ENCODE data around the gene YIPF5. TPM values are rescaled to one million over a fixed set of nuclear protein-coding genes. Genes with fewer than 3 reads are reported as not detected.

The YIPF5 gene
- polyA plus RNA-seq, 1 donor from 2014 or later: 39.0 TPM

- Mint-ChIP-seq H3K4me3 (no peak overlapping the region), H3K27ac (no peak overlapping the region), H3K27me3 (no peaks in the 10 kb centered on the region), H3K36me3 (no peaks in the 10 kb centered on the region), H3K9me3 (no peaks in the 10 kb centered on the region), H3K4me1 (peaks cover 21 to 32% (median 25%) of the 10 kb centered on the region in 3 donors)
These were observed 22.2 kb upstream of the YIPF5 start for GRCh38 chr5:144192661-144193060.

GRCh38 chr5:144191998-144192397, 21.5 kb upstream of the YIPF5 start:
- H3K27ac Mint-ChIP-seq: no peak overlapping the region
- no peaks in the 10 kb centered on the region for H3K36me3 Mint-ChIP-seq
- H3K27me3 Mint-ChIP-seq: no peaks in the 10 kb centered on the region
- H3K4me3 Mint-ChIP-seq: no peak overlapping the region
- H3K9me3 Mint-ChIP-seq: no peaks in the 10 kb centered on the region
- peaks cover 24 to 39% (median 30%) of the 10 kb centered on the region in 3 donors for H3K4me1 Mint-ChIP-seq

- no peak overlapping the region for H3K4me3 Mint-ChIP-seq
These were observed 21.1 kb upstream of the YIPF5 start for GRCh38 chr5:144191531-144191930.

GRCh38 chr5:144189800-144190429, 19.5 kb upstream of the YIPF5 start:
- H3K4me1 Mint-ChIP-seq: peaks cover 24 to 41% (median 31%) of the 10 kb centered on the region in 3 donors
- peak overlapping the region; percentile 70 to 89 (median 88) for H3K27ac Mint-ChIP-seq

More at GRCh38 chr5:144191531-144191930, 21.1 kb upstream of the YIPF5 start:
- no peaks in the 10 kb centered on the region for H3K27me3 Mint-ChIP-seq
- H3K36me3 Mint-ChIP-seq: no peaks in the 10 kb centered on the region
- H3K27ac Mint-ChIP-seq: peak overlapping the region in 2 of 3 donors; percentile 64 to 69
- H3K9me3 Mint-ChIP-seq: no peaks in the 10 kb centered on the region
- H3K4me1 Mint-ChIP-seq: peaks cover 24 to 40% (median 31%) of the 10 kb centered on the region in 3 donors

GRCh38 chr5:144187699-144188294, 17.3 kb upstream of the YIPF5 start:
- Mint-ChIP-seq H3K36me3 (no peaks in the 10 kb centered on the region), H3K27ac (peak overlapping the region; percentile 13 to 82 (median 76)), H3K9me3 (no peaks in the 10 kb centered on the region), H3K4me1 (peaks cover 24 to 45% (median 33%) of the 10 kb centered on the region in 3 donors), H3K27me3 (no peaks in the 10 kb centered on the region), H3K4me3 (peak overlapping the region in 3 of 4 donors; percentile 4 to 77 (median 77))

More at GRCh38 chr5:144189800-144190429, 19.5 kb upstream of the YIPF5 start:
- peak overlapping the region; percentile 22 to 63 (median 59) for H3K4me3 Mint-ChIP-seq
- H3K36me3 Mint-ChIP-seq: no peaks in the 10 kb centered on the region
- H3K27me3 Mint-ChIP-seq: no peaks in the 10 kb centered on the region
- H3K9me3 Mint-ChIP-seq: no peaks in the 10 kb centered on the region

- no peaks in the 10 kb centered on the region for H3K36me3 Mint-ChIP-seq
- H3K4me1 Mint-ChIP-seq: peaks cover 9 to 20% (median 15%) of the 10 kb centered on the region in 3 donors
- H3K27me3 Mint-ChIP-seq: no peaks in the 10 kb centered on the region
- H3K4me3 Mint-ChIP-seq: no peak overlapping the region
- H3K9me3 Mint-ChIP-seq: peaks cover 0 to 2% (median 0%) of the 10 kb centered on the region in 3 donors
- H3K27ac Mint-ChIP-seq: no peak overlapping the region
These were observed 12.9 kb upstream of the YIPF5 start for GRCh38 chr5:144183254-144183889.

GRCh38 chr5:144179226-144179625, 8.8 kb upstream of the YIPF5 start:
- H3K4me1 Mint-ChIP-seq: peaks cover 0 to 3% (median 0%) of the 10 kb centered on the region in 3 donors
- H3K9me3 Mint-ChIP-seq: peaks cover 0 to 2% (median 0%) of the 10 kb centered on the region in 3 donors
- H3K27me3 Mint-ChIP-seq: no peaks in the 10 kb centered on the region
- no peak overlapping the region for H3K4me3 Mint-ChIP-seq
- H3K36me3 Mint-ChIP-seq: no peaks in the 10 kb centered on the region
- no peak overlapping the region for H3K27ac Mint-ChIP-seq

- H3K9me3 Mint-ChIP-seq: peaks cover 0 to 2% (median 0%) of the 10 kb centered on the region in 3 donors
- H3K4me3 Mint-ChIP-seq: no peak overlapping the region
- H3K36me3 Mint-ChIP-seq: no peaks in the 10 kb centered on the region
- H3K4me1 Mint-ChIP-seq: no peaks in the 10 kb centered on the region
- no peaks in the 10 kb centered on the region for H3K27me3 Mint-ChIP-seq
- no peak overlapping the region for H3K27ac Mint-ChIP-seq
These were observed 7.1 kb upstream of the YIPF5 start for GRCh38 chr5:144177548-144177947.

- peaks cover 12 to 20% (median 19%) of the 10 kb centered on the region in 3 donors for H3K4me1 Mint-ChIP-seq
- H3K9me3 Mint-ChIP-seq: no peaks in the 10 kb centered on the region
- no peaks in the 10 kb centered on the region for H3K27me3 Mint-ChIP-seq
- H3K36me3 Mint-ChIP-seq: no peaks in the 10 kb centered on the region
- H3K4me3 Mint-ChIP-seq: no peak overlapping the region
- H3K27ac Mint-ChIP-seq: no peak overlapping the region
These were observed 3.3 kb upstream of the YIPF5 start for GRCh38 chr5:144173766-144174165.

GRCh38 chr5:144169904-144170275, 569 bp downstream of the YIPF5 start:
- Mint-ChIP-seq H3K4me1 (peaks cover 21 to 38% (median 34%) of the 10 kb centered on the region in 3 donors), H3K27ac (peak overlapping the region; percentile 57 to 97 (median 94)), H3K4me3 (peak overlapping the region; percentile 88 to 97 (median 93)), H3K9me3 (no peaks in the 10 kb centered on the region), H3K27me3 (no peaks in the 10 kb centered on the region), H3K36me3 (no peaks in the 10 kb centered on the region)

GRCh38 chr5:144167998-144168397, 2.5 kb downstream of the YIPF5 start:
- Mint-ChIP-seq H3K4me3 (peak overlapping the region in 2 of 4 donors; percentile 54 to 88), H3K27ac (no peak overlapping the region), H3K4me1 (peaks cover 21 to 38% (median 34%) of the 10 kb centered on the region in 3 donors), H3K36me3 (no peaks in the 10 kb centered on the region), H3K27me3 (no peaks in the 10 kb centered on the region), H3K9me3 (no peaks in the 10 kb centered on the region)

- Mint-ChIP-seq H3K36me3 (no peaks in the 10 kb centered on the region), H3K4me3 (peak overlapping the region in 1 of 4 donors; percentile 29), H3K9me3 (no peaks in the 10 kb centered on the region), H3K4me1 (peaks cover 21 to 38% (median 34%) of the 10 kb centered on the region in 3 donors), H3K27ac (no peak overlapping the region), H3K27me3 (no peaks in the 10 kb centered on the region)
These were observed 3.8 kb downstream of the YIPF5 start for GRCh38 chr5:144166696-144167095.

- peaks cover 0 to 8% (median 6%) of the 10 kb centered on the region in 3 donors for H3K4me1 Mint-ChIP-seq
- no peak overlapping the region for H3K27ac Mint-ChIP-seq
- H3K9me3 Mint-ChIP-seq: no peaks in the 10 kb centered on the region
- no peak overlapping the region for H3K4me3 Mint-ChIP-seq
- H3K27me3 Mint-ChIP-seq: no peaks in the 10 kb centered on the region
- H3K36me3 Mint-ChIP-seq: no peaks in the 10 kb centered on the region
These were observed 7.8 kb downstream of the YIPF5 start for GRCh38 chr5:144162686-144163085.

- no peak overlapping the region for H3K27ac Mint-ChIP-seq
- H3K9me3 Mint-ChIP-seq: no peaks in the 10 kb centered on the region
- no peaks in the 10 kb centered on the region for H3K4me1 Mint-ChIP-seq
- no peak overlapping the region for H3K4me3 Mint-ChIP-seq
- H3K27me3 Mint-ChIP-seq: no peaks in the 10 kb centered on the region
- H3K36me3 Mint-ChIP-seq: peaks cover 2% of the 10 kb centered on the region
These were observed 13.7 kb downstream of the YIPF5 start for GRCh38 chr5:144156767-144157171.

GRCh38 chr5:144151026-144151425, 19.4 kb downstream of the YIPF5 start:
- Mint-ChIP-seq H3K36me3 (peaks cover 2% of the 10 kb centered on the region), H3K27me3 (peaks cover 1% of the 10 kb centered on the region), H3K4me1 (no peaks in the 10 kb centered on the region), H3K4me3 (no peak overlapping the region), H3K9me3 (no peaks in the 10 kb centered on the region), H3K27ac (no peak overlapping the region)

All from IgD-negative memory B cell (primary cell).